Lower leg skin (tissue), 3 donors: Measurements from ENCODE around the gene KMT2E.

Experiments
- CTCF ChIP-seq, 3 donors: fragments of 450-650 bp; IDR thresholded peaks; one replicate each; pipeline ENCODE4 v1.5.1; 2016; ENCODE audit warnings: antibody characterized with exemption in 3 of 3, mild to moderate bottlenecking in 3 of 3, moderate library complexity in 2 of 3
- POLR2A ChIP-seq, 2 donors: fragments of 450-650 bp; IDR thresholded peaks; one replicate each; pipeline ENCODE4 v1.6.1; 2016 to 2017; ENCODE audit warnings: antibody characterized with exemption in 2 of 2, mild to moderate bottlenecking in 1 of 2, moderate library complexity in 1 of 2

GRCh38 chr7:105001652-105002184, 12.3 kb upstream of the KMT2E start:
- TF ChIP-seq CTCF (IDR thresholded peaks at IDR 0.05) (no peak), POLR2A (IDR thresholded peaks at IDR 0.05) (no peak)
